Measurements from ENCODE around the gene SLC25A4. TPM values are rescaled to one million over a fixed set of nuclear protein-coding genes. Genes with fewer than 3 reads are reported as not detected.

The SLC25A4 gene
- total and polyA plus RNA-seq, 5 experiments from 2014 or later: 11.7 to 15.8 (median 13.2) TPM

- H3K27me3 Mint-ChIP-seq: no peaks in the 10 kb centered on the region
- H3K4me3 Mint-ChIP-seq: no peak overlapping the region
- H3K4me1 Mint-ChIP-seq: peaks cover 0 to 10% (median 6%) of the 10 kb centered on the region in 4 donors
- no peak for DNase-seq
- no peak overlapping the region for H3K27ac Mint-ChIP-seq
- no peak for ATAC-seq
- peaks cover 0 to 43% (median 19%) of the 10 kb centered on the region in 3 donors for H3K36me3 Mint-ChIP-seq
- H3K9me3 Mint-ChIP-seq: no peaks in the 10 kb centered on the region
- POLR2A ChIA-PET: no interaction called here
These were observed 6.3 kb downstream of the SLC25A4 start for GRCh38 chr4:185149392-185149791.

GRCh38 chr4:185151296-185151695 lies 8.2 kb downstream of the SLC25A4 start:
- H3K36me3 Mint-ChIP-seq: peaks cover 0 to 56% (median 22%) of the 10 kb centered on the region in 3 donors
- H3K4me1 Mint-ChIP-seq: peaks cover 0 to 2% (median under 1%) of the 10 kb centered on the region in 4 donors
- DNase-seq (no peak), ATAC-seq (no peak)
- no peak overlapping the region for H3K27ac Mint-ChIP-seq
- no peaks in the 10 kb centered on the region for H3K9me3 Mint-ChIP-seq
- POLR2A ChIA-PET: no interaction called here
- H3K4me3 Mint-ChIP-seq: no peak overlapping the region
- H3K27me3 Mint-ChIP-seq: no peaks in the 10 kb centered on the region

- Mint-ChIP-seq H3K4me3 (peak overlapping the region in 9 of 10 donors; percentile 37 to 78 (median 63)), H3K36me3 (peaks cover 17 to 74% (median 48%) of the 10 kb centered on the region in 3 donors), H3K9me3 (no peaks in the 10 kb centered on the region), H3K4me1 (peaks cover 12 to 16% (median 13%) of the 10 kb centered on the region in 4 donors), H3K27me3 (peaks cover 0 to 8% (median 0%) of the 10 kb centered on the region in 5 donors), H3K27ac (peak overlapping the region in 4 of 10 donors; percentile 1 to 79 (median 59))
- DNase-seq (peak in 5 of 10 donors; percentile 5 to 83 (median 76)), ATAC-seq (peak; percentile 95 to 99)
- POLR2A ChIA-PET: interaction anchor here (0.5 to 2.3 kb wide), 2 partner anchors 23 to 68 kb away, joined by 3 to 8 read pairs; partner anchors contain the start of gene SLC25A4
These were observed 22.6 kb downstream of the SLC25A4 start for GRCh38 chr4:185165605-185166063.

- no peak for DNase-seq
- H3K4me1 Mint-ChIP-seq: peaks cover 12 to 24% (median 13%) of the 10 kb centered on the region in 4 donors
- peaks cover 12 to 75% (median 49%) of the 10 kb centered on the region in 3 donors for H3K36me3 Mint-ChIP-seq
These were observed 24.2 kb downstream of the SLC25A4 start for GRCh38 chr4:185167234-185167633.

GRCh38 chr4:185171373-185172071 lies 28.5 kb downstream of the SLC25A4 start:
- Mint-ChIP-seq H3K4me3 (no peak overlapping the region), H3K9me3 (no peaks in the 10 kb centered on the region)
- POLR2A ChIA-PET: no interaction called here

More at GRCh38 chr4:185167234-185167633, 24.2 kb downstream of the SLC25A4 start:
- POLR2A ChIA-PET: no interaction called here
- Mint-ChIP-seq H3K4me3 (no peak overlapping the region), H3K27me3 (peaks cover 0 to 8% (median 0%) of the 10 kb centered on the region in 5 donors), H3K9me3 (no peaks in the 10 kb centered on the region), H3K27ac (no peak overlapping the region)
- no peak for ATAC-seq

GRCh38 chr4:185179488-185179887 lies 36.4 kb downstream of the SLC25A4 start:
- ATAC-seq (no peak), DNase-seq (no peak)
- peaks cover 8 to 19% (median 17%) of the 10 kb centered on the region in 4 donors for H3K4me1 Mint-ChIP-seq
- H3K9me3 Mint-ChIP-seq: no peaks in the 10 kb centered on the region
- no peak overlapping the region for H3K27ac Mint-ChIP-seq
- no peak overlapping the region for H3K4me3 Mint-ChIP-seq
- POLR2A ChIA-PET: no interaction called here
- H3K36me3 Mint-ChIP-seq: peaks cover 0 to 44% (median 13%) of the 10 kb centered on the region in 3 donors
- no peaks in the 10 kb centered on the region for H3K27me3 Mint-ChIP-seq

More at GRCh38 chr4:185171373-185172071, 28.5 kb downstream of the SLC25A4 start:
- ATAC-seq (no peak), DNase-seq (no peak)
- Mint-ChIP-seq H3K27me3 (no peaks in the 10 kb centered on the region), H3K27ac (peak overlapping the region in 2 of 10 donors; percentile 43 to 59), H3K36me3 (peaks cover 12 to 87% (median 60%) of the 10 kb centered on the region in 3 donors), H3K4me1 (peaks cover 0 to 9% (median 0%) of the 10 kb centered on the region in 4 donors)

- H3K9me3 Mint-ChIP-seq: no peaks in the 10 kb centered on the region
- H3K4me3 Mint-ChIP-seq: no peak overlapping the region
- H3K27ac Mint-ChIP-seq: no peak overlapping the region
- POLR2A ChIA-PET: no interaction called here
- DNase-seq (no peak), ATAC-seq (no peak)
- peaks cover 8 to 32% (median 26%) of the 10 kb centered on the region in 4 donors for H3K4me1 Mint-ChIP-seq
- peaks cover 0 to 34% (median 4%) of the 10 kb centered on the region in 3 donors for H3K36me3 Mint-ChIP-seq
- H3K27me3 Mint-ChIP-seq: no peaks in the 10 kb centered on the region
These were observed 39.2 kb downstream of the SLC25A4 start for GRCh38 chr4:185182239-185182638.

- H3K4me1 Mint-ChIP-seq: peaks cover 8 to 35% (median 29%) of the 10 kb centered on the region in 4 donors
- POLR2A ChIA-PET: no interaction called here
- no peak overlapping the region for H3K27ac Mint-ChIP-seq
- H3K27me3 Mint-ChIP-seq: no peaks in the 10 kb centered on the region
- peak; percentile 54 to 89 (median 76) for DNase-seq
- H3K4me3 Mint-ChIP-seq: peak overlapping the region in 1 of 10 donors; percentile 18
- peaks cover 3 to 39% (median 6%) of the 10 kb centered on the region in 3 donors for H3K36me3 Mint-ChIP-seq
- ATAC-seq: peak; percentile 67 to 84
- H3K9me3 Mint-ChIP-seq: no peaks in the 10 kb centered on the region
These were observed 40.7 kb downstream of the SLC25A4 start for GRCh38 chr4:185183622-185184281.

- ATAC-seq: no peak
- Mint-ChIP-seq H3K4me3 (no peak overlapping the region), H3K27ac (no peak overlapping the region), H3K36me3 (peaks cover 5 to 46% (median 11%) of the 10 kb centered on the region in 3 donors), H3K27me3 (no peaks in the 10 kb centered on the region), H3K9me3 (no peaks in the 10 kb centered on the region), H3K4me1 (peaks cover 9 to 51% (median 36%) of the 10 kb centered on the region in 4 donors)
- DNase-seq: no peak
- POLR2A ChIA-PET: no interaction called here
These were observed 43.7 kb downstream of the SLC25A4 start for GRCh38 chr4:185186769-185187168.

- Mint-ChIP-seq H3K27me3 (no peaks in the 10 kb centered on the region), H3K4me3 (no peak overlapping the region), H3K4me1 (peaks cover 12 to 49% (median 42%) of the 10 kb centered on the region in 4 donors), H3K27ac (no peak overlapping the region), H3K36me3 (peaks cover 5 to 40% (median 11%) of the 10 kb centered on the region in 3 donors), H3K9me3 (no peaks in the 10 kb centered on the region)
- DNase-seq (no peak), ATAC-seq (no peak)
- POLR2A ChIA-PET: no interaction called here
These were observed 46.7 kb downstream of the SLC25A4 start for GRCh38 chr4:185189606-185190305.

GRCh38 chr4:185190306-185190856 lies 47.3 kb downstream of the SLC25A4 start:
- H3K27ac Mint-ChIP-seq: peak overlapping the region in 1 of 10 donors; percentile 6
- H3K27me3 Mint-ChIP-seq: no peaks in the 10 kb centered on the region
- DNase-seq (no peak), ATAC-seq (no peak)
- POLR2A ChIA-PET: no interaction called here
- H3K4me1 Mint-ChIP-seq: peaks cover 12 to 50% (median 42%) of the 10 kb centered on the region in 4 donors
- H3K36me3 Mint-ChIP-seq: peaks cover 5 to 46% (median 15%) of the 10 kb centered on the region in 3 donors
- H3K4me3 Mint-ChIP-seq: peak overlapping the region in 1 of 10 donors; percentile 15
- H3K9me3 Mint-ChIP-seq: no peaks in the 10 kb centered on the region

- POLR2A ChIA-PET: no interaction called here
- H3K4me1 Mint-ChIP-seq: peaks cover 12 to 51% (median 39%) of the 10 kb centered on the region in 4 donors
These were observed 49.0 kb downstream of the SLC25A4 start for GRCh38 chr4:185192059-185192458.

More at GRCh38 chr4:185192059-185192458, 49.0 kb downstream of the SLC25A4 start:
- H3K27ac Mint-ChIP-seq: peak overlapping the region in 1 of 10 donors; percentile 41
- H3K27me3 Mint-ChIP-seq: no peaks in the 10 kb centered on the region
- H3K9me3 Mint-ChIP-seq: no peaks in the 10 kb centered on the region
- no peak for ATAC-seq
- H3K4me3 Mint-ChIP-seq: no peak overlapping the region
- H3K36me3 Mint-ChIP-seq: peaks cover 5 to 53% (median 18%) of the 10 kb centered on the region in 3 donors
- no peak for DNase-seq
